Measurements from ENCODE around the gene HPS4. TPM values are rescaled to one million over a fixed set of nuclear protein-coding genes. Genes with fewer than 3 reads are reported as not detected.

The HPS4 gene
- total RNA-seq, 2 experiments from 2014 or later: 77.4 to 89.6 TPM

GRCh38 chr22:26525946-26526564, 42.5 kb upstream of the HPS4 start:
- no peak overlapping the region for H2AFZ ChIP-seq (ENCODE audit: low read length)
- H3K4me3 ChIP-seq (ENCODE audit: low read depth, low read length, poor library complexity, severe bottlenecking): no peak overlapping the region
- intact Hi-C loops (cut with micrococcal nuclease; ENCODE audit: unreplicated experiment): no loop called here
- H3K27ac ChIP-seq (ENCODE audit: low read depth, low read length, poor library complexity, severe bottlenecking): no peak overlapping the region
- TF ChIP-seq CTCF (conservative IDR thresholded peaks at IDR 0.05; ENCODE audit: low read length) (no peak), EZH2phosphoT487 (IDR thresholded peaks at IDR 0.05; ENCODE audit: borderline replicate concordance, low read depth, low read length) (no peak)
- H3K36me3 ChIP-seq (ENCODE audit: insufficient read depth, low read length): peaks cover 34% of the 10 kb centered on the region; the same call in 1 of the 2 replicates
- H3K9me2 ChIP-seq (ENCODE audit: insufficient read depth, low read length): no peaks in the 10 kb centered on the region
- H3K4me2 ChIP-seq (ENCODE audit: low read length): no peak overlapping the region
- BruUV-seq (replicated peaks): TSS peak; percentile 36
- H3K9me3 ChIP-seq (ENCODE audit: low read length): no peaks in the 10 kb centered on the region
- H4K20me1 ChIP-seq (ENCODE audit: insufficient read depth, low read length): no peaks in the 10 kb centered on the region
- CTCF ChIA-PET (ENCODE audit: unreplicated experiment): no interaction called here
- no peaks in the 10 kb centered on the region for H3K79me2 ChIP-seq (ENCODE audit: insufficient read depth, low read depth, low read length)
- POLR2A ChIA-PET: interaction anchor here (1.2 kb wide), 1 partner anchor 9 kb away, joined by 3 read pairs; no protein-coding TSS in a partner anchor
- H3K4me1 ChIP-seq (ENCODE audit: insufficient read depth, low read length, poor library complexity, severe bottlenecking): peaks cover 25% of the 10 kb centered on the region
- no peak for DNase-seq (ENCODE audit: low spot score)

GRCh38 chr22:26524870-26525269, 41.3 kb upstream of the HPS4 start:
- no TSS peak for BruUV-seq (replicated peaks)
- intact Hi-C loops (cut with micrococcal nuclease; ENCODE audit: unreplicated experiment): no loop called here
- H3K4me1 ChIP-seq (ENCODE audit: insufficient read depth, low read length, poor library complexity, severe bottlenecking): peaks cover 25% of the 10 kb centered on the region
- ChIA-PET POLR2A (interaction anchor here (2.3 kb wide), 1 partner anchor 11 kb away, joined by 13 read pairs; no protein-coding TSS in a partner anchor), CTCF (ENCODE audit: unreplicated experiment) (no interaction called here)
- peaks cover 26% of the 10 kb centered on the region; the same call in 1 of the 2 replicates for H3K36me3 ChIP-seq (ENCODE audit: insufficient read depth, low read length)
- no peaks in the 10 kb centered on the region for H3K9me3 ChIP-seq (ENCODE audit: low read length)
- no peak for DNase-seq (ENCODE audit: low spot score)
- H3K27ac ChIP-seq (ENCODE audit: low read depth, low read length, poor library complexity, severe bottlenecking): no peak overlapping the region
- H3K4me2 ChIP-seq (ENCODE audit: low read length): no peak overlapping the region
- no peaks in the 10 kb centered on the region for H3K79me2 ChIP-seq (ENCODE audit: insufficient read depth, low read depth, low read length)
- H3K9me2 ChIP-seq (ENCODE audit: insufficient read depth, low read length): no peaks in the 10 kb centered on the region
- H2AFZ ChIP-seq (ENCODE audit: low read length): no peak overlapping the region
- no peak overlapping the region for H3K4me3 ChIP-seq (ENCODE audit: low read depth, low read length, poor library complexity, severe bottlenecking)
- TF ChIP-seq EZH2phosphoT487 (IDR thresholded peaks at IDR 0.05; ENCODE audit: borderline replicate concordance, low read depth, low read length) (no peak), CTCF (conservative IDR thresholded peaks at IDR 0.05; ENCODE audit: low read length) (no peak)
- H4K20me1 ChIP-seq (ENCODE audit: insufficient read depth, low read length): no peaks in the 10 kb centered on the region

GRCh38 chr22:26522592-26522991, 39.0 kb upstream of the HPS4 start:
- BruUV-seq (replicated peaks): no TSS peak
- POLR2A ChIA-PET: interaction anchor here (0.9 to 2.3 kb wide), 3 partner anchors 13 to 21 kb away, joined by 3 to 13 read pairs (median 3); no protein-coding TSS in a partner anchor
- CTCF ChIA-PET (ENCODE audit: unreplicated experiment): no interaction called here

More at GRCh38 chr22:26522592-26522991, 39.0 kb upstream of the HPS4 start:
- DNase-seq (ENCODE audit: low spot score): no peak
- no peaks in the 10 kb centered on the region for H4K20me1 ChIP-seq (ENCODE audit: insufficient read depth, low read length)
- intact Hi-C loops (cut with micrococcal nuclease; ENCODE audit: unreplicated experiment): no loop called here
- no peaks in the 10 kb centered on the region for H3K9me2 ChIP-seq (ENCODE audit: insufficient read depth, low read length)
- no peak overlapping the region for H3K4me3 ChIP-seq (ENCODE audit: low read depth, low read length, poor library complexity, severe bottlenecking)
- no peak overlapping the region for H2AFZ ChIP-seq (ENCODE audit: low read length)
- H3K27ac ChIP-seq (ENCODE audit: low read depth, low read length, poor library complexity, severe bottlenecking): no peak overlapping the region
- no peaks in the 10 kb centered on the region for H3K79me2 ChIP-seq (ENCODE audit: insufficient read depth, low read depth, low read length)
- no peak overlapping the region for H3K4me2 ChIP-seq (ENCODE audit: low read length)
- H3K36me3 ChIP-seq (ENCODE audit: insufficient read depth, low read length): peaks cover 16% of the 10 kb centered on the region; the same call in 1 of the 2 replicates
- TF ChIP-seq EZH2phosphoT487 (IDR thresholded peaks at IDR 0.05; ENCODE audit: borderline replicate concordance, low read depth, low read length): no peak
- no peak for TF ChIP-seq CTCF (conservative IDR thresholded peaks at IDR 0.05; ENCODE audit: low read length)
- H3K4me1 ChIP-seq (ENCODE audit: insufficient read depth, low read length, poor library complexity, severe bottlenecking): peaks cover 17% of the 10 kb centered on the region
- H3K9me3 ChIP-seq (ENCODE audit: low read length): no peaks in the 10 kb centered on the region
